SK-N-SH (cell line): Measurements from ENCODE around the gene LILRB3. TPM values are rescaled to one million over a fixed set of nuclear protein-coding genes. Genes with fewer than 3 reads are reported as not detected.

Experiments
- CTCF ChIA-PET: fragments of 300-600, 350-600 bp; formaldehyde crosslinking; extraction: SDS; loops from one replicate; lab custom pipeline; 2021; lab: Yijun Ruan, JAX
- POLR2A ChIA-PET: fragments of 350-600 bp; sonication (Branson Sonifier 250); formaldehyde crosslinking; extraction: SDS; loops from one replicate; lab custom pipeline; 2020; ENCODE audit warnings: antibody characterized with exemption, inconsistent platforms; lab: Yijun Ruan, JAX
- DNase-seq: peaks from one replicate; pipeline ENCODE4 v3.0.0; 2012
- H2AFZ ChIP-seq: fragments of 200-600 bp; sonication (generic); 2 replicates; pipeline ENCODE4 v1.8.1; 2016; ENCODE audit warnings: antibody characterized with exemption, mild to moderate bottlenecking, low read depth
- H3F3A ChIP-seq: fragments of 200-600 bp; sonication (generic); replicated peaks from 2 replicates; pipeline ENCODE3; 2016; ENCODE audit warnings: antibody characterized with exemption, mild to moderate bottlenecking; ENCODE audit not compliant: insufficient read depth
- H3K27ac ChIP-seq, 2 experiments: fragments of 200-500 bp in 1 of 2; fragments of 200-600 bp in 1 of 2; sonication (Bioruptor generic) in 1 of 2; sonication (generic), shearing (Covaris generic) in 1 of 2; 2 replicates each; pipeline versions ENCODE4 v1.5.1 to v1.6.1; 2014 to 2016; ENCODE audit warnings: low read depth in 2 of 2, inconsistent platforms in 1 of 2, low read length in 1 of 2, mild to moderate bottlenecking in 1 of 2, mixed read lengths in 1 of 2
- H3K27me3 ChIP-seq: fragments of 200-600 bp; sonication (generic), shearing (Covaris generic); 2 replicates; pipeline ENCODE4 v1.6.1; 2016; ENCODE audit warnings: mixed run types; ENCODE audit not compliant: insufficient read depth
- H3K36me3 ChIP-seq, 2 experiments: fragments of 200-500 bp in 1 of 2; fragments of 200-600 bp in 1 of 2; sonication (Bioruptor generic) in 1 of 2; sonication (generic) in 1 of 2; replicated peaks in 1 of 2; 2 replicates each; pipeline versions ENCODE3 to v1.5.1; 2014 to 2016; ENCODE audit warnings: low read length in 1 of 2, mild to moderate bottlenecking in 1 of 2; ENCODE audit not compliant: insufficient read depth in 2 of 2, control insufficient read depth in 1 of 2
- H3K4me1 ChIP-seq, 2 experiments: fragments of 200-500 bp in 1 of 2; fragments of 200-600 bp in 1 of 2; sonication (Bioruptor generic) in 1 of 2; sonication (generic), shearing (Covaris generic) in 1 of 2; 2 replicates each; pipeline versions ENCODE4 v1.5.1 to v1.6.1; 2014 to 2016; ENCODE audit warnings: low read depth in 1 of 2, low read length in 1 of 2, mixed run types in 1 of 2; ENCODE audit not compliant: insufficient read depth in 2 of 2, control insufficient read depth in 1 of 2
- H3K4me2 ChIP-seq: fragments of 200-600 bp; sonication (generic), shearing (Covaris generic); 2 replicates; pipeline ENCODE4 v1.6.1; 2017; ENCODE audit warnings: mixed run types
- H3K4me3 ChIP-seq, 2 experiments: fragments of 200-500 bp in 1 of 2; fragments of 200-600 bp in 1 of 2; sonication (Bioruptor generic) in 1 of 2; sonication (generic), shearing (Covaris generic) in 1 of 2; 2 replicates each; pipeline versions ENCODE4 v1.5.1 to v1.8.1; 2014 to 2016; ENCODE audit warnings: low read depth in 2 of 2, inconsistent platforms in 1 of 2, low read length in 1 of 2, mild to moderate bottlenecking in 1 of 2, mixed read lengths in 1 of 2, moderate library complexity in 1 of 2
- H3K79me2 ChIP-seq: fragments of 200-600 bp; sonication (generic); 2 replicates; pipeline ENCODE4 v1.8.1; 2017; ENCODE audit warnings: mild to moderate bottlenecking; ENCODE audit not compliant: insufficient read depth
- H3K9ac ChIP-seq: fragments of 200-600 bp; sonication (generic); 2 replicates; pipeline ENCODE4 v1.6.1; 2017; ENCODE audit warnings: mixed run types
- H3K9me2 ChIP-seq: fragments of 200-600 bp; sonication (generic); 2 replicates; pipeline ENCODE4 v1.6.1; 2017; ENCODE audit warnings: mixed run types
- H3K9me3 ChIP-seq: fragments of 200-600 bp; sonication (generic); 2 replicates; pipeline ENCODE4 v1.6.1; 2017; ENCODE audit warnings: mixed run types, mild to moderate bottlenecking, moderate library complexity
- H4K20me1 ChIP-seq: fragments of 200-600 bp; sonication (generic); 2 replicates; pipeline ENCODE4 v1.6.1; 2017; ENCODE audit warnings: mild to moderate bottlenecking, mixed run types; ENCODE audit not compliant: insufficient read depth
- CHD2 ChIP-seq: fragments of 150-350 bp; IDR thresholded peaks from 2 replicates; pipeline ENCODE4 v1.6.1; 2018; ENCODE audit warnings: low read length; ENCODE audit not compliant: partially characterized antibody
- CTCF ChIP-seq: fragments of 200-600 bp; sonication (generic); IDR thresholded peaks from 2 replicates; pipeline ENCODE4 v1.6.1; 2017; ENCODE audit warnings: antibody characterized with exemption, mild to moderate bottlenecking, moderate library complexity
- EP300 ChIP-seq, 2 experiments: IDR thresholded peaks; 2 replicates each; pipeline versions ENCODE4 v1.4.0 to v1.6.1; 2012; ENCODE audit warnings: borderline replicate concordance in 1 of 2, low read depth in 1 of 2, low read length in 1 of 2
- EZH2phosphoT487 ChIP-seq: fragments of 200-600 bp; sonication (generic); IDR thresholded peaks from 2 replicates; pipeline ENCODE4 v1.6.1; 2017; ENCODE audit warnings: low read depth, mixed run types, mild to moderate bottlenecking, antibody characterized with exemption, moderate library complexity, borderline replicate concordance
- GABPA ChIP-seq: IDR thresholded peaks from 2 replicates; pipeline ENCODE4 v1.4.0; 2012; ENCODE audit warnings: low read depth, mild to moderate bottlenecking
- MEF2A ChIP-seq: IDR thresholded peaks from 2 replicates; pipeline ENCODE4 v1.4.0; 2012; ENCODE audit warnings: low read depth, borderline replicate concordance
- MXI1 ChIP-seq: IDR thresholded peaks from 2 replicates; pipeline ENCODE4 v1.6.1; 2012; ENCODE audit warnings: mild to moderate bottlenecking, low read depth, low read length, improper control_type of control experiment
- NFIC ChIP-seq: IDR thresholded peaks from 2 replicates; pipeline ENCODE4 v1.4.0; 2012; ENCODE audit warnings: borderline replicate concordance
- RAD21 ChIP-seq: IDR thresholded peaks from 2 replicates; pipeline ENCODE4 v1.6.1; 2012; ENCODE audit warnings: mild to moderate bottlenecking, low read length
- RCOR1 ChIP-seq: fragments of 150-350 bp; IDR thresholded peaks from 2 replicates; pipeline ENCODE4 v1.6.1; 2017; ENCODE audit warnings: antibody characterized with exemption, low read length
- RFX5 ChIP-seq: IDR thresholded peaks from 2 replicates; pipeline ENCODE4 v1.6.1; 2012; ENCODE audit warnings: mild to moderate bottlenecking, improper control_type of control experiment, low read length
- RXRA ChIP-seq: IDR thresholded peaks from 2 replicates; pipeline ENCODE4 v1.4.0; 2012; ENCODE audit warnings: low read depth, mild to moderate bottlenecking, borderline replicate concordance
- SIN3A ChIP-seq: IDR thresholded peaks from 2 replicates; pipeline ENCODE4 v1.6.1; 2012; ENCODE audit warnings: low read depth, mild to moderate bottlenecking, low read length, moderate library complexity, borderline replicate concordance
- TAF1 ChIP-seq: IDR thresholded peaks from 2 replicates; pipeline ENCODE4 v1.6.1; 2012; ENCODE audit warnings: low read depth, mild to moderate bottlenecking, low read length, moderate library complexity, borderline replicate concordance
- YY1 ChIP-seq: IDR thresholded peaks from 2 replicates; pipeline ENCODE4 v1.4.0; 2012; ENCODE audit warnings: low read depth, mild to moderate bottlenecking
- ZBTB33 ChIP-seq: IDR thresholded peaks from 2 replicates; pipeline ENCODE4 v1.4.0; 2012; ENCODE audit warnings: low read depth, borderline replicate concordance
- WGBS: methylation state at CpG from one replicate; pipeline ENCODE4 v1.1.6; 2017; ENCODE audit warnings: low lambda C conversion rate; 5-methylcytosine and 5-hydroxymethylcytosine counted together
- polyA plus RNA-seq, 3 experiments: library from polyadenylated mRNA; depleted of rRNA; stranded (reverse); fragments of >200 nt; gene quantifications; 2 replicates each; pipeline ENCODE4 v1.2.3, GENCODE V29; 2012
- TF ChIP-seq, protein P1 (sequence below): fragments of 150-350 bp; IDR thresholded peaks from 2 replicates; pipeline ENCODE4 v1.6.1; 2016; ENCODE audit warnings: mild to moderate bottlenecking, low read depth, low read length
- TF ChIP-seq, protein P2 (sequence below): IDR thresholded peaks from 2 replicates; pipeline ENCODE4; 2012

LILRB3 gene
- polyA plus RNA-seq, 1 of the 3 experiments (the other 2 are of a cell fraction): not detected

DNA sequence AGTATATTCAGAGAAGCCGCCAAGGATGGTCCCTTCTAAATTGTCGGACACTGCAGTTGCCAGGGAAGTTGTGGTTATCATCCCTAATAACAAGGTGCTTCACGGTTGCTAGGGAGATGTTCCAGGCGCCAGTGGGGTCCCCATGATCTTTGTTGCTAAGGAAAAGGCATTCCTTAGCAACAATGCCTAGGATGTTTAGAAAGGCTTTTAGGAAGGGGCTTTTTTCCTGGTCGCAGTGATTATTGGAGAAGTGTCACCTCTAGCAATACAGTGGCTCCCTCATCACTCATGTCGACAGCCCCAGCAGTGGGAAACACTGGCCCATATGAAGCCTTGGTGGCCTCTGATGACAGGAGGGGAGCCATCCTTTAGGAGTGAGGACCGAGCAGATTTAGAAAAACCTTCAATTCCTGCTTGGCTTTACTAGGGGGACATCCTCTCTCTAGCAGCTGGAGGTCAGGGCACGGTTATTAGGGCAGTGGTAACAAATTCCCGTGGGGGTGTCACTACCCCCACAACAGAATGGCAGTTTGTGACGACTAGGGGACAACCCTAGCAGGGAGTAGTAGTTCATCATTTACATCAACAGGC, 43.5 kb downstream of the LILRB3 start:
- 0 out of 2 replicates have a peak, but pooled peaks cover 5% of the 10 kb centered on the region for H3K79me2 ChIP-seq
- H3K4me1 ChIP-seq: peaks cover 0 to 9% of the 10 kb centered on the region in 2 experiments; a peak in 1 of 4 replicates
- peaks cover 28 to 32% of the 10 kb centered on the region in 2 experiments for H3K36me3 ChIP-seq
- no peak overlapping the region for H3K4me3 ChIP-seq
- H3F3A ChIP-seq: peaks cover 3% of the 10 kb centered on the region
- TF ChIP-seq RAD21 (no peak), CTCF (no peak), RFX5 (no peak), SIN3A (no peak), YY1 (no peak), GABPA (no peak), RXRA (no peak), TAF1 (no peak), RCOR1 (no peak), ZBTB33 (no peak), MXI1 (no peak), CHD2 (no peak), EP300 (IDR thresholded peaks at IDR 0.05; ENCODE audit: borderline replicate concordance in 1 of 2, low read depth in 1 of 2, low read length in 1 of 2) (no peak), NFIC (no peak), MEF2A (no peak), EZH2phosphoT487 (no peak)
- TF ChIP-seq, protein P1, sequence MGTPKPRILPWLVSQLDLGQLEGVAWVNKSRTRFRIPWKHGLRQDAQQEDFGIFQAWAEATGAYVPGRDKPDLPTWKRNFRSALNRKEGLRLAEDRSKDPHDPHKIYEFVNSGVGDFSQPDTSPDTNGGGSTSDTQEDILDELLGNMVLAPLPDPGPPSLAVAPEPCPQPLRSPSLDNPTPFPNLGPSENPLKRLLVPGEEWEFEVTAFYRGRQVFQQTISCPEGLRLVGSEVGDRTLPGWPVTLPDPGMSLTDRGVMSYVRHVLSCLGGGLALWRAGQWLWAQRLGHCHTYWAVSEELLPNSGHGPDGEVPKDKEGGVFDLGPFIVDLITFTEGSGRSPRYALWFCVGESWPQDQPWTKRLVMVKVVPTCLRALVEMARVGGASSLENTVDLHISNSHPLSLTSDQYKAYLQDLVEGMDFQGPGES: no peak
- TF ChIP-seq, protein P2, sequence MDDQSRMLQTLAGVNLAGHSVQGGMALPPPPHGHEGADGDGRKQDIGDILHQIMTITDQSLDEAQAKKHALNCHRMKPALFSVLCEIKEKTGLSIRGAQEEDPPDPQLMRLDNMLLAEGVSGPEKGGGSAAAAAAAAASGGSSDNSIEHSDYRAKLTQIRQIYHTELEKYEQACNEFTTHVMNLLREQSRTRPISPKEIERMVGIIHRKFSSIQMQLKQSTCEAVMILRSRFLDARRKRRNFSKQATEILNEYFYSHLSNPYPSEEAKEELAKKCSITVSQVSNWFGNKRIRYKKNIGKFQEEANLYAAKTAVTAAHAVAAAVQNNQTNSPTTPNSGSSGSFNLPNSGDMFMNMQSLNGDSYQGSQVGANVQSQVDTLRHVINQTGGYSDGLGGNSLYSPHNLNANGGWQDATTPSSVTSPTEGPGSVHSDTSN: no peak
- H3K9me3 ChIP-seq: no peaks in the 10 kb centered on the region
- H3K4me2 ChIP-seq: no peak overlapping the region
- no peak overlapping the region for H3K27ac ChIP-seq
- no peaks in the 10 kb centered on the region for H3K9me2 ChIP-seq
- ChIA-PET CTCF (interaction anchor here (1.6 to 3.5 kb wide), 2 partner anchors 9 to 12 kb away, joined by 4 to 12 read pairs; no protein-coding TSS in a partner anchor), POLR2A (no interaction called here)
- no peak overlapping the region for H3K9ac ChIP-seq
- H3K27me3 ChIP-seq: no peaks in the 10 kb centered on the region
- DNase-seq: peak; percentile 7
- WGBS: 95% methylated on average over 9 of the region's 10 CpGs
- no peak overlapping the region for H2AFZ ChIP-seq
- H4K20me1 ChIP-seq: peaks cover 5% of the 10 kb centered on the region; the same call in 1 of the 2 replicates
